ENCODE data around the gene FUT1.
"Not testable (repeated sequence)": the region's sequence is repeated elsewhere in the genome, so short reads cannot be mapped to it uniquely, and the experiment has no call there.

The FUT1 gene

DNA sequence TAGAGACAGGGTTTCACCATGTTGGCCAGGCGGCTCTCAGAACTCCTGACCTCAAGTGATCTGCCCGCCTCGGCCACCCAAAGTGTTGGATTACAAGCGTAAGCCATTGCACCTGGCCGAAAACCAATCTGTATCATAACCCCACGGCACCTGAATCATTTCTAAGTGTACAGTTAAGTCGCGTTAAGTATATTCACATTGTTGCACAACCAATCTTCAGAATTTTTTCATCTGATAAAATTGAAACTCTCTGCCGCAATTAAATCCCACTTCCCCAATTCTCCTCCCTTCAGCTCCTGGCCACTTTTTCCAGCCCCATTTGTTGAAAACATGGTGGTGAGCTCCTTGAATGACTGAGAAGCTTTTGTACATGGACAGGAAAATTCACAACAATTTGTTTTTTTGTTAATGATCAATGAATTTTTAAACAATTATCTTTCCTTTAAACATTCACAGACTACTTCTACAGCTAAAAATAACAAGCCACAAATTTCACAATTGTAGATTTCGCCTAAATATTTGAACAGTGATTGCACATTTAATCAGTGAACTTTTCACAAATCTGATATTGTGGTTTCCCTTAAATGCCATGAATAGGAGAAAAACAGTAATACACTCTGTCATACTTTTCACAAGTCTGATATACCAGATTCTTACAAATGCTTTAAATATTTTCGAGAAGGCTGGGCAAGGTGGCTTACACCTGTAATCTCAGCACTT, 16.7 kb upstream of the FUT1 start:
- DNase-seq (ENCODE audit: low read depth), result no peak

DNA sequence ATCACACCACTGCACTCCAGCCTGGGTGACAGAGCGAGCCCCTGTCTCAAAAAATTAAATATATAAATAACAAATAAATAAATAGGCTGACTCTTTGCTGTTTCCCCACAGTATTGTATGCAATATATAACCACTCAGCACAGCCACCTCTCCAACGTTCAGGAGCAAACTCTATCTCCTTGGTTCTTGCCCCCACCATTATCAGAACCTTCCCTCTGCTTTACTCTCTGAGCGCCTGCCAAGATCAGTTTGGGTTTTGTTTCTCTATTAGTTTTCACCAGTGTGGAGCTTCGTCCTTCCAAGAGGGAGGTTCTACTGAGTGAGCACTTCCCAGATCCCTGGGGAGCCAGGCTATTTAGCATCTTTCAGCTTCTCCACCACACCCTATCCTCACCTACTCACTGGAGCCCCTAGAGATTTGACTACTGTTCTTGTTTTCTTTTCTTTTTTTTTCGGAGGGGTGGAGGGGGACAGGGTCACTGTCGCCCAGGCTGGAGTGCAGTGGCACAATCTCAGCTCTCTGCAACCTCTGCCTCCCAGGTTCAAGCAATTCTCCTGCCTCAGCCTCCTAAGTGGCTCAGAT, 15.8 kb upstream of the FUT1 start:
- DNase-seq (ENCODE audit: low read depth), result not testable (repeated sequence)

DNA sequence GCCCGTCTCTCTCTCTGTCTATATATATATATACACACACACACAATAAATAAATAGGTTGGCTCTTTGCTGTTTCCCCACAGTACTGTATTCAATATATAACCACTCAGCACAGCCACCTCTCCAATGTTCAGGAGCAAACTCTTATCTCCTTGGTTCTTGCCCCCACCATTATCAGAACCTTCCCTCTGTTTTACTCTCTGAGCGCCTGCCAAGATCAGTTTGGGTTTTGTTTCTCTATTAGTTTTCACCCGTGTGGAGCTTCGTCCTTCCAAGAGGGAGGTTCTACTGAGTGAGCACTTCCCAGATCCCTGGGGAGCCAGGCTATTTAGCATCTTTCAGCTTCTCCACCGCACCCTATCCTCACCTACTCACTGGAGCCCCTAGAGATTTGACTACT, 13.4 kb upstream of the FUT1 start:
- DNase-seq (ENCODE audit: low read depth), result not testable (repeated sequence)

DNA sequence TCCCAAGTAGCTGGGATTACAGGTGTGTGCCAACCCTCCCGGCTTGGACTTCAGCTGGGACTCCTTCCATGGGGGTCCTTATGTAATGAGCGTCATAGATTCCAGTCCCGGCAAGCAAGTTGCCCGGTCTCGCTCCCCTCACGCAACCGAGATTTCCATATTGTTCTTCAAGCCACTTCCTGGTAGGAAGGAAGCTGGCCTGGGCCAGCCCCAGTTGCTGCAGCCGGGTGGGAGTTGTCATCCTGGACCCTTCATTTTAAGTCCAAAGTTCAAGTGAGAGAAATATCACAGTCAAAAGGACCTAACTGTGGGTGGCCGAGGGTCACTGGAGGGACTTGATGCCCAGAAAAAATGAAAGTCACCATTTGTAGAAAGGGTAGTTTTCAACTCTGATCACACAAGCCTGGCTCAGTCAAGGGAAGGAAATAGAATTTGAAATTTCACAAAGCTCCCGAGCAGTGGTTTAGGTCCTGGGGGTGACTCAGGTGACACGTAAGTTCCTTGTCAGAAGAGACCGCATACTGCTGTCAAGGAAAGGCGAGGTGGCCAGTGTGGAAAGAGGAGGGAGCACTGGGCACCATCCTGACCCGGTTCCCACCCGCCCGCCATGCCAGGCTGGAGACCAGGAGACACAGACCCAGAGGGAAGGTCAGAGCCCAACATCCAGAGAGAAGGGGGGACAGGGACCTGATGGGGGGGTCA, 8.2 kb upstream of the FUT1 start:
- no peak for DNase-seq (ENCODE audit: low read depth)

DNA sequence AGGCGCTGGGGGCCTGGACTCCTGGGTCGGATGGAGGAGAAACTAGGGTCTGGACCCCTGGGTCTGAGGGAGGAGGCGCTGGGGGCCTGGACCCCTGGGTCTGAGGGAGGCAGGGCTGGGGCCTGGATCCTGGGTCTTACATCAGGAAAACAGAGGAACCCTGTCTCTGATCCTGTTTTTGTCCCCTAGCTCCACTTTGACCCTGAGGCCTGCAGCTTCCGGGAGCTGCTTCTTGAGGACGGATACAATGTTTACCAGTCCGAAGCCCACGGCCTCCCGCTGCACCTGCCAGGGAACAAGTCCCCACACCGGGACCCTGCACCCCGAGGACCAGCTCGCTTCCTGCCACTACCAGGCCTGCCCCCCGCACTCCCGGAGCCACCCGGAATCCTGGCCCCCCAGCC, 5.3 kb upstream of the FUT1 start:
- DNase-seq (ENCODE audit: low read depth), result no peak

DNA sequence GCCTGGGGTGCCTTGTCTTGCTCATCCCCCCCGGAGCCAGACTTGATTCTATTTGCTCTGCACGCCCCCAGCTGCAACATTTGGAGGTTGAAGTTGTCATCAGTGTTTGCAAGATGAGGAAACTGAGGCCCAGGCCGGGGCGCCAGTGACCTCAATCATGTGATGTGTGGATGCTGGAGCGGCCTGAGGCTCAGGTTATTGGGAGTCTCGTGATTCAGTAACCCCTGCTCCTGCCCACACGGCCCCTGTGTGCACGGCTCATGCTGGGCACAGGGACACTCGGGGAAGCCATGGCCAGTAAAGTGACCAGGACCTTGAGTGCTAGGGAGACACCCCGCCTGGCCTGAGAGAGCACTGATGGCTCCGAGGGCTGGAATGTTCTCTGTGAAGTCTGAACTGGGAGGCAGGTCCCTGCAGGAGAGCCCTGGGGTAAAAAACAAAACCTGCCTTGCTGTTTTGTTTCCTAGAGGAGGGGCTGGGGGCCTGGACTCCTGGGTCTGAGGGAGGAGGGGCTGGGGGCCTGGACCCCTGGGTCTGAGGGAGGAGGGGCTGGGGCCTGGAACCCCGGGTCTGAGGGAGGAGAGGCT, 4.7 kb upstream of the FUT1 start:
- DNase-seq (ENCODE audit: low read depth), result no peak

DNA sequence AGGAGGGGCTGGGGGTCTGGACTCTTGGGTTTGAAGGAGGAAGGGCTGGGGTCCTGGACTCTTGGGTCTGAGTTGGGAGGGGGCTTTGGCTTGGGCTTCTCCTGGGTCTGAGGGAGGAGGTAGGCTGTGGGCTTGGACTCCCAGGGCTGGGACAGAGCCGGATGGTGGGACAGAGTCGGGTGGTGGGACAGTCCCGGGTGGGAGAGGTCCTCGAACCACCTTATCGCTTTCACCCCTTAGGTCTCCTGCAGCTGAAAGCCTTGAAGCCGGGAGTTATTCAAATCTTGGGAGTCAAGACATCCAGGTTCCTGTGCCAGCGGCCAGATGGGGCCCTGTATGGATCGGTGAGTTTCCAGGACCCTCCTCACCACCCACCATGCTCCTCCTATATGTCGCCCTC, 4.2 kb upstream of the FUT1 start:
- DNase-seq (ENCODE audit: low read depth), result no peak

DNA sequence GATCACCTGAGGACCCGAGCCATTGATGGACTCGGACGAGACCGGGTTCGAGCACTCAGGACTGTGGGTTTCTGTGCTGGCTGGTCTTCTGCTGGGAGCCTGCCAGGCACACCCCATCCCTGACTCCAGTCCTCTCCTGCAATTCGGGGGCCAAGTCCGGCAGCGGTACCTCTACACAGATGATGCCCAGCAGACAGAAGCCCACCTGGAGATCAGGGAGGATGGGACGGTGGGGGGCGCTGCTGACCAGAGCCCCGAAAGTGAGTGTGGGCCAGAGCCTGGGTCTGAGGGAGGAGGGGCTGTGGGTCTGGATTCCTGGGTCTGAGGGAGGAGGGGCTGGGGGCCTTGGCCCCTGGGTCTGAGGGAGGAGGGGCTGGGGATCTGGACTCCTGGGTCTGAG, 3.8 kb upstream of the FUT1 start:
- no peak for DNase-seq (ENCODE audit: low read depth)

DNA sequence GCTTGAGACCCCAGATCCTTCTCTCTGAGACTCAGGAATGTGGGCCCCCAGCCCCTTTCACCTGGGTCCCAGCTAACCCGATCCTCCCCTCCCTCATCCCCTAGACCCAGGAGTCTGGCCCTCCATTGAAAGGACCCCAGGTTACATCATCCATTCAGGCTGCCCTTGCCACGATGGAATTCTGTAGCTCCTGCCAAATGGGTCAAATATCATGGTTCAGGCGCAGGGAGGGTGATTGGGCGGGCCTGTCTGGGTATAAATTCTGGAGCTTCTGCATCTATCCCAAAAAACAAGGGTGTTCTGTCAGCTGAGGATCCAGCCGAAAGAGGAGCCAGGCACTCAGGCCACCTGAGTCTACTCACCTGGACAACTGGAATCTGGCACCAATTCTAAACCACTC, 3.3 kb upstream of the FUT1 start:
- DNase-seq (ENCODE audit: low read depth), result no peak

DNA sequence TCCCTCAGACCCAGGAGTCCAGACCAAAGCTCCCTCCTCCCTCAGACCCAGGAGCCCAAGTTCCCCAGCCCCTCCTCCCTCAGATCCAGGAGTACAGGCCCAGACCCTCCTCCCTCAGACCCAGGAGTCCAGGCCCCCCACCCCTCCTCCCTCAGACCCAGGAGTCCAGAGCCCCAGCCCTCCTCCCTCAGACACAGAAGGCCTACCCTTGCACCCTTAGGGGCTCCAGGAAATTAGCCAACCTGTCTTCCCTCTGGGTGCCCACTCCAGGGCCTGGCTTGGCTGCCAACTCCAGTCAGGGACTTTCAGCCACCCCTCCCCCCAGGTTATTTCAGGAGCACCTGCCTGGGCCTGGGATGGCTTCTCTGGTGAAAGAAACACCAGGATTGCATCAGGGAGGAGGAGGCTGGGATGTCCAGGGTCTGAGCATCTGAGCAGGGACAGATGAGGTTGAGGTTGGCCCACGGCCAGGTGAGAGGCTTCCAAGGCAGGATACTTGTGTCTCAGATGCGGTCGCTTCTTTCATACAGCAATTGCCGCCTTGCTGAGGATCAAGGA, 2.7 kb upstream of the FUT1 start, which contains the start of gene FGF21:
Gene FGF21 (plus strand): TSS at position 441 of the 558 bp plus-strand sequence. CDS start 713 bp downstream, outside the sequence.
- no peak for DNase-seq (ENCODE audit: low read depth)

DNA sequence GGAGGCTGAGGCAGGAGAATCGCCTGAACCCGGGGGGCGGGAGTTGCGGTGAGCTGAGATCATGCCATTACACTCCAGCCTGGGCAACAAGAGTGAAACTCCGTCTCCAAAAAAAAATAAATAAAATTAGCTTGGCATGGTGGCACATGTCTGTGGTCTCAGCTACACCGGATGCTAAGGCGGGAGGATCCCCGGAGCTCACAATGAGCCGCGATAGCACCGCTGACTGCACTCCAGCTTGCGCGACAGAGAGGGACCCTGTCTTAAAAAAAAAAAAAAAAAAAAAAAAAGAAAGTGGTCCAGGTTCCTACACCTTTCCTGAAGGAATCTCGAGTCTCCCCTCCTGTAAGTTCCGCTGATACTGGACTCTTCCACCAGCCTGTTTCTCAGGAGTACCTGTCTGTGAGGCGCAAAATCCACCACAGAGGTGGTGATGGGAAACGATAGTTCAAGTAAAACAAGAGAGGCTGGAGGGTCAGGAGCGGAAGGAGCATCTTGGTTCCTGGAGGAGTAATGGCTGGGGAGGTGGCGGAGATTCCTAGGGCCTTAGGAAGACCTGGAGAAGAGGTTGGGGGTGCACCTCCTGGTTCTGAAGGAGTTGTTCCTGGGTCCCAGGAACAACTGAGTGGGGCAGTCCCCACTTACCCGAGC, 471 bp downstream of the FUT1 start:
- no peak for DNase-seq (ENCODE audit: low read depth)

DNA sequence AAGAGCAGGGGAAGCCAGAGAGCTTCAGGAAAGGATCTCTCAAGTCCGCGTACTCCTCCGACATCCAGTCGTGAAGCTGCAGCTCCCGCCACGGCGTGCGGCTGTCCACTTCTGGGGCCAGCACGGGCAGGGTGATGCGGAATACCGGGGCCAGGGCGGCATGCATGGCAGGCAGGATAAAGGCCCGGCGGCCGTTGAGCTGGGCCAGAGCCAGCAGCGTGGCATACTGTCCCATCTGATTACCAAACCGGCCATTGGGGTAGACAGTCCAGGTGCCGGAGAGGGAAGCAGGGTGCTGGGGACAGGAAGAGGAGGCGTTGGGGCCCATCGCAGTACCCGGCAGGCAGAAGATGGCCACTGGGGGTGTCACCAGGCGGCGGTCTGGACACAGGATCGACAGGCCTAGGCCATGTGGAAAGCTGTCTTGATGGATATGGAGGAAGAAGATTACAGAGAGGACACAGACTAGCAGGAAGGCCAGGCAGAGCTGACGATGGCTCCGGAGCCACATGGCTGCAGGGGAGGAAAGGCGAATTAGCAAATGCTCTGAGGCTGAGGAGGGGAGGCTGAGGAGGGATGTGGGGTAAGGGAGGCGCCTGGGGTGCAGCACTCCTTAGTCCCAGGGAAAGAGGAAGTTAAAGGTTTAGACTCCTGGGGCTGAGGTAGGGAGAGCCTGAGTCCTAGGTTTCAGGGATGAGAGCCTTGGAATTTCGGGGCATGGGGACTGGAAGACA, 1.5 kb downstream of the FUT1 start:
- no peak for DNase-seq (ENCODE audit: low read depth)

DNA sequence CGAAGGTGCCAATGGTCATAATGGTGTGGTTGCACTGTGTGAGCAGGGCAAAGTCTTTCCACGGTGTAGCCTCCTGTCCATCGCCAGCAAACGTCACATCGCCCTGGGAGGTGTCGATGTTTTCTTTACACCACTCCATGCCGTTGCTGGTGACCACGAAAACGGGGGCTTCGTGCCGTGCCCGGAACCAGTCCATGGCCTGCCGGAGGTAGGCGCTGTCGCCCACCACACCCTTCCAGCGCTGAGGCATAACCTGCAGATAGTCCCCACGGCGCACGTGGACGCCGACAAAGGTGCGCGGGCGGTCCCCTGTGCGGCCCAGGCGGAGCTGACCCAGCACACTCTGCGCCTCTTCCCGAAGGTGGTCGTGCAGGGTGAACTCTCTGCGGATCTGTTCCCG, 2.1 kb downstream of the FUT1 start:
- DNase-seq (ENCODE audit: low read depth), result no peak

DNA sequence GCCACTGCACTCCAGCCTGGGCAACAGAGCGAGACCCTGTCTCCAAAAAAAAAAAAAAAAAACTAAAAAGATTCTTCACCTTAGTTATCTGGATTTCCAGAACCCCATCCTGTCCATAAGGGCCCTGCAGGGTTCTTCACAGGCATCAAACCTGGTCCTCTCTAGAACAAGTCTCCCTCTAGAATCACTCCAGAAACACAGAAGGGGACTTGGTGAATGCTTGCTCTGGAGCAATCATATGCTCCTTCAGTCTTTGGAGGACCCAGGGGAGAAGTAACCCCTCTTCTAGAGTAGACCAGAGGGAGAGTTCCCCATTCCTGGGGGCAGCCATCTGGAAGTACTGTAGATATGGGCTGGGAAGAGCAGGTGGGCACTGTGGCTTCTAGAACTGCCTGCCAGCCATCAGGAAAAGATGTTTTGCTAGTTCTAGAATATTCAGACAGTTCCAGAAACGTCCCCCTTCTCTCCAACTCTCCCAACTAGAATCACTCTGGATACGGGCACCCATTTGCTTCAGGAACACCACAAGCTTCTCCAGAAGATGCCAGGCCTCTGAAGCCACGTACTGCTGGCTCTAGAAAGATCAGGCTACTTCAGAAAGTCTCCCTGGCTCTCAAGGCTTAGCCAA, 2.8 kb downstream of the FUT1 start:
- no peak for DNase-seq (ENCODE audit: low read depth)

DNA sequence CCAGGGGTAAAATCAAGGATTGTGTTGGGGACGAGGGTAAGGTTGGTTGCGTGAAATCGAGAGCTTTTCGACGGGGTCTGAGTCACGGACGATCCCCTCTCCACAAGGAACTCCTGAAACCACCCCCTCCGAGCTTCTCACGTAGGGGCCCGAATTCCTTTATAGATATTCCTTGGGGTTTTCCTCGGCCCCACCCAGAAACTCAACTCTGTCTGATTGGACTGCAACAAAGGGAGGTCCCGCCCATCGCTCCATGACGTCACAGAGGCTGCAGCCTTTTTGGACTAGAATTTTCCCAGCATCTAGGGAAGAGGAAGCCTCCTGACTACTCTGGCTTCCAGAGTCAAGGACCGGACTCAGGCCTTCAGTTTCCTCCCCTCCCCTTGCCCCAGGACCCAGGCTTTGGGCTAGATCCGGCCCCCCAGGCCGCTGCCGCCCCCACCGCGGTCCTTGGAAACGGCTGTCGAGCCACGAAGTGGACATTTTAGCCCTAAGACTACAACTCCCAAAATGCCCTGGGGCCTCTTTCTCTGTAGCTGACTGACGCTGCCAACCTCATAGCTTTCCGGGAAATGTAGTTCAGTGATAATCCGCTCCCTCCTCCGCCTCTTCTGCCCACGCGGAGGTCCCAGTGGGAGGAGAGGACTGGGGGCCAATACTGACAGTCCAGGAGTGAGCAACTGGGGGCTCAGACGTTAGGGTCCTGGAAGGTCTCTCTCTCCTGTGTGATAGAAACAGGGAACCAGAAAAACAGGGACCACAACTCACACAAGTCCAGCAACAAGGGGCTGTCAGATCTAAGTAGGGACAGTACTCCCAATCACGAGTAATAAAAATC, 5.5 kb downstream of the FUT1 start, which contains the start of gene IZUMO1:
Gene IZUMO1 (minus strand): TSS at position 172 of the 838 bp plus-strand sequence. CDS start 1,050 bp downstream, outside the sequence.
- DNase-seq (ENCODE audit: low read depth), result peak; percentile 81

DNA sequence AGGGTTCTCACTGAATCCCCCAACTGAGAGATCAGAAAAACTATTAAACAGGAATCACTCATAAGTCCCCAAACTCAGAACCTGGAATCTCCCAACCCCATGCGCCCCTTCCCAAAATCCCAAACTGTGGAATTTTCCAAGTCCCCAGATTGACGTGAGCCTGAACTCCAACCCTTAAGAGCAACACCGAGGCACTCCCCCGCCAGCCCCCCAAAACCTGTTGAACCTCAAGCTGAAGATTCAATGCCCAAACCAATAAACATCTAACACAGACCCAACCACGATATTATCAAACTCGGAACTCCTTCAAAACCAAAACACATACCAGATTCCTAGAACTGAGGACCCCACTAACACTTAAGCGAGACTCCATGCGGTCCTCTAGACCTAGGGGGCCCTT, 6.3 kb downstream of the FUT1 start:
- no peak for DNase-seq (ENCODE audit: low read depth)

DNA sequence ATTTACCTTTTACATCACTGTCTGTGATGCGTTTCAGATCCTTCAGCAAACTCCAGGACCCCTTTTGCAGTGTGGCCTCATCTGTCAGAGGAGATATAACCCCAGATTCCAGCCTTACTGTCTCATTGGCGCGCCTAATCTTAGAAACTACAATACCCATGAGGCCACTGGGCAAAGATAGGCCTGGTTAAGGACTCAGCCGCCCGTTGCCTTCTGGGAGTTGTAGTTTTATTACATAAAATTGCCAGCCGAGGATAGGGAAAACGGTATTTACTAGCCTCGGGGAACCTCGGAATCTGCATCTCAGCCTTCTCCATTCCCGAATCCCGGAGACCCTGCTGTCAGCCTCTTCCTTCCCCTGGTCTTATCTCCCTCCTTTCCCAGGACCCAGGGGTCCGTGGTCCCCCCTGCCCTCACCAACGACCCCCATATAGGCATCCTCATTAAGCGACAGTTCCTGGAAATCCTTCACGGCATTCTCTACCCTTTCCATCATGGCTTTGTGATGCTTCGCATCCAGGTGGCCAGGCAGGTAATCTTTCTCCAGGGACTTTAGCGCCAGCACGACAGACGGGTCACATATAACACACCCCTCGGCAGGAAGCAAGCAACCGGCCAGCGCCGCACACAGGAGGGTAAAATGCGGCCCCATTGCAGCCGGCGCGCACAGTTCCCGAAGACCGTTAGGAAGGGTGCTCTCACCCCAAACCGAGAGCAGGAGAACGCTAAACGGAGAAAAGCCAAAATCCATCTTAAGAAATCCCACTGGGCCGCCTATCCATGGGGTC, 7.0 kb downstream of the FUT1 start:
- peak; percentile 55 for DNase-seq (ENCODE audit: low read depth)

DNA sequence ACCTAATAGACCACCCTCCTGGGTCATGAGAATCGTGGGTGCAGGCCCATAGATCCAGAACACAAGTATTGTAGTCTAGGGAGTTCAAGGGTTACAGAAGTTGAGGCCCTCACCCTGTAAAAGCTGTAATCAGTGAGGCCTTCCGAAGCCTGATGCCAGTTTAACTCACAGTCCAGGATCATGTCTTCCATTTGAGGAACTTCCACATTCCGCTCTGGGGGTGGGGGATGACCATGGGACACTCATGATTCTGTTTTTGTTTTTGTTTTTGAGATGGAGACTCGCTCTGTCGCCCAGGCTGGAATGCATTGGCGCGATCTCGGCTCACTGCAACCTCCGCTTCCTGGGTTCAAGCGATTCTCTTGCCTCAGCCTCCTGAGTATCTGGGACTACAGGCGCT, 10.3 kb downstream of the FUT1 start:
- no peak for DNase-seq (ENCODE audit: low read depth)
